Activated CD4-positive, alpha-beta T cell treated with anti-CD3 and anti-CD28 coated beads for 24 hours (primary cell): ENCODE results near the gene ZNF652.
"Not testable (repeated sequence)": the region's sequence is repeated elsewhere in the genome, so short reads cannot be mapped to it uniquely, and the experiment has no call there.

Source experiments
- DNase-seq, 2 donors: peaks; one replicate each; pipeline ENCODE4 v3.0.0-alpha.2; 2020; ENCODE audit warnings: low read depth in 2 of 2

Gene ZNF652

DNA sequence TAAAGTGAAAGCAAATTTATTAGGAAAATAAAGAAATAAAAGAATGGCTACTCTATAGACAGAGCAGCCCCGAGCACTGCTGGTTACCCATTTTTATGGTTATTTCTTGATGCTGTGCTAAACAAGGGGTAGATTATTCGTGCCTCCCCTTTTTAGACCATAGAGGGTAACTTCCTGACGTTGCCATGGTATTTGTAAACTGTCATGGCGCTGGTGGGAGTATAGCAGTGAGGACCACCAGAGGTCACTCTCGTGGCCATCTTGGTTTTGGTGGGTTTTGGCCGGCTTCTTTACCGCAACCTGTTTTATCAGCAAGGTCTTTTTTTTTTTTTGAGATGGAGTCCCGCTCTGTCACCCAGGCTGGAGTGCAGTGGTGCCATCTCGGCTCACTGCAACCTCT, 100.5 kb downstream of the ZNF652 start:
- DNase-seq, result not testable (repeated sequence)

DNA sequence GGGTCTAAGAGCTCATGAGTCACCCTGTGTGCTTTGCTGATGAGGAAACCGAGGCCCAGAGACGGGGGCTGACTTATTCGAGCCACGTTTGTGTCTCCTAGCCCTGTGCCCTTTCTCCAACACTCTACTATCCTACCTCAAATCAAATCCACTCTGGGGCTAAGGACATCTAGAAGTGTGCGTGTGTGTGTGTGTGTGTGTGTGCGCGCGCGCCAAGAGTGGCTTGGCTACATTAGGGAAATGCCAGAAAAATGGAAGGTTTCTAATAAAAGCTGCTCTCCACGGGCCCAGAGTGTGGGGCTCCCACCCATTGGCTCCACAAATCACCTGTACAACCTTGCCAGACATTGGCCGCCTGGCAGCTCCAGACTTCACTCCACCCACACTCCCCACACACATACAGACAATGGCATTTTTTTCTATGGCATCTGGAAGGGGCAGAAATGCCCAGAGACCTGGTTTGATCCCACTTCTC, 101.2 kb downstream of the ZNF652 start:
- DNase-seq, result peak in 1 of 2 donors; percentile 32

DNA sequence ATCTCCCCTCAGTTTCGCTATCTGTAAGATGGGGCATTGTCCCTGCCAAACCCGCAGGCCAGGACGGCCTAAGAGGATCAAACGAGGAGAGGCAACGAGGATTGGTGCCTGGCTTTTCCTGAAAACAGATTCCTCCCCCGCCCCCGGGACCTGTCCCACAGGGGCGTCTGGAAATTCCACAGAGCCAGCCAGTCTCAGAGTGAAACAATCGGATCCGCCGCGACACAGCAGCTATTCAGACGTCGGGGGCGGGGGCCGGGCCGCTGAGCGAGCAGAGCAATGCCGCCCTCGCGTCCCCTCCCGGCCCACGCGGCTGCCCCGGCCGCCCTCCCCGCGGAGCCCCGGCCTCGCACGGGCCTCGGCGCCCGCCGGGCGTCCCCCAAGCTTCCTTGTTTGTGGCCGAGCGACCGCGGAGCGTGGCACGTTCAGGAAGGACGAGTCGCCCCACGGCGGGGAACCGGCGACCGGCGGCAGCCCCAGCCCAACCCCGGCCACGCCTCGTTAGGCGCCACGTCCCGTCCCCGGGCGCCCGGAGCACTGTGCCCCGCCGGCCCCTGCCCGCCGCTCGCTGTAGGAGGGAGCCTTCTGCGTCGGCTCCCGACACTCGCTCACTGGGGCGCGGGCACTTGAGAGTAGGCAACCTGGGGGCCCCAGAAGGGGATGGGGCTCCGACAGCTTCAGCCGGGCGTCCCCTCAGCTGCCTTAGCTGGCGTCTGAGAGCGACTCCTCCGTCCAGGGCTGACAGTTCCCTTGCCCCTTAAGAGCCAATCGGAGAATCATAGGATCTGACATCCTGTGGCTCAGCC, 101.8 kb downstream of the ZNF652 start:
- DNase-seq, result peak; percentile 27 to 48

DNA sequence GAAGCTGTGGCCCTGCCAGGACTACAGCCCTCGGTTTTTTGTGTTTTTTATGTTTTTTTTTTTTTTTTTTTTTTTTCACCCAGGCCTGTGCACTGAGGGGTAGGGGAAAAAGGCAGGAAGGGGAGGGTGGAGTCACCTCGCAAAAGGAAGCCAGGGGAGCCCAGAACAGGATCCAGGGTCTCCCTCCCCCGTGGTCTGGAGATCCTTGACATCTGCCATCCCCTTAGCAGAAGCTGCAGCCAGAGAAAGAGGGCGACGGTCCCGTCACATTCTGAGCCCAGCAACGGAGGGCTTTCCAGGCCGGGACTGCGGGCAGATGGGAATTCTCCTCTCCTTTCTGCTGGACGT, 102.4 kb downstream of the ZNF652 start:
- DNase-seq, result no peak

DNA sequence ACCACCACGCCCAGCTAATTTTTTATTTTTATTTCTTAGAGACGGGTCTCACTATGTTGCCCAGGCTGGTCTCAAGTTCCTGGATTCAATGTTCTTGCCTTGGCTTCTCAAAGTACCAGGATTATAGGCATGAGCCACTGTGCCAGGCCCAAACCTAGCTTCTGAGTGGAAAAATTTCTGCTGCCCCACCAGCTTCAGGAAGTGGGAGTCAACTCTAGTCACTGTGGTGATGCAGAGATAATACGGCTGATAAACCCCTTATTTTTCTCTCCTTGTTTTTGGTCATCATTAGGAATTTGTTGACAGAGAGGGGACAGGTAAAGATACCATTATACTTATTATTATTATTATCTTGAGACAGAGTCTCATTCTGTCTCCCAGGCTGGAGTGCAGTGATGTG, 103.7 kb downstream of the ZNF652 start:
- DNase-seq, result no peak

DNA sequence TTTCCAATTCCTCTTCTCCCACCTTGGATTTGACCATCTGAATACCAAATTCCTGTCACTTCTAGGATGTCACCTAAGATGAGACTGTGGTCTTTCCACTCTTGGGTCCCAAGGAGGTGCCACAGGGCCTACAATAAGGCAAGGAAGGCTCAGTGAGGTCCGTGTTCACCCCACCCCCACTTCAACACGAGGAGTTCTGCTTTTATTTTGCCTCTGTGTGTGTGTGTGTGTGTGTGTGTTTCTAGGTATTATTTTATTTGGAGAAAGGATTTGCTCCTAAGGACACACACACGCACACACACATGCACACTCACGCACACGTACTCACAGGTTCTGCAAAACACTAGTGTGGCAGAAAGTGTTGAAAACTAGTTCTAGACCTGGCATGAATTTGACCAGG, 106.9 kb downstream of the ZNF652 start:
- no peak for DNase-seq

DNA sequence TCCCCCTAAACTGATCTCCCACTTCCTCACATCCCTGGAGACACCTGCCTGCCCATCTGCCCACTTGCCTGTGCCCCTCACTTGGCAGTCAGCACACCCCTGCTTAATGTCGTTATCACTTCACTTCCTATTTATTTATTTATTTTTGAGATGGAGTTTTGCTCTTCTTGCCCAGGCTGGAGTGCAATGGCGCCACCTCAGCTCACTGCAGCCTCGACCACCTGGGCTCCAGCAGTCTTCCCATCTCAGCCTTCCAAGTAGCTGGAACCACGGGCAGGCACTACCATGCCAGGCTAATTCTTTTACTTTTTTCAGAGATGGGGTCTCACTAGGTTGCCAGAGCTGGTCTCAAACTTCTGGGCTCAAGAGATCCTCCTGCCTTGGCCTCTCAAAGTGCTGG, 108.0 kb downstream of the ZNF652 start:
- no peak for DNase-seq

DNA sequence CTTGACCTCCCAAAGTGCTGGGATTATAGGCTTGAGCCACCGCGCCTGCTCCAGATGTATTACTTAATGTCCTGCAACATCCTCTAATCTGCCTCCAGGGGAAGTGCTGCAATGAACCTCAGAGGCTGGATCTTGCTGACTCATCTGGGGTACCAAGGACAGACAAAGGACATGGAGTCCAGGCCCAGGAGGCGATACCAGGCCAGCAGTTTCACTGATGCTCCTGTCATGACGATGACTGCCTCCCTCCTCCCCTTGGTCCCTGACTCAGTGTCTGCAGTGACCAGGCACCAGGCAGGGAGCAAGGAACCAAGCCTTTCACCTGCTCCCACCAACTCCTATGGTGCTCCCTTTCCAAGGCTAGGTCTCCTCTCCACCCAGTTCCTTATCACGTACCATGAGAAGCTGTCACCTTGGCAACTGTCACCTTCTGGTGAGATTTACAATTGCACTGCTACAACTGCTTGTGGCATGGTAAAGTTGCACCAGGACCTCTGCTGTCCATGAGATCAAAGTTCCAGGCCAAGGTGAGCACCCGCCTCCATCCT, 109.8 kb downstream of the ZNF652 start:
- no peak for DNase-seq

DNA sequence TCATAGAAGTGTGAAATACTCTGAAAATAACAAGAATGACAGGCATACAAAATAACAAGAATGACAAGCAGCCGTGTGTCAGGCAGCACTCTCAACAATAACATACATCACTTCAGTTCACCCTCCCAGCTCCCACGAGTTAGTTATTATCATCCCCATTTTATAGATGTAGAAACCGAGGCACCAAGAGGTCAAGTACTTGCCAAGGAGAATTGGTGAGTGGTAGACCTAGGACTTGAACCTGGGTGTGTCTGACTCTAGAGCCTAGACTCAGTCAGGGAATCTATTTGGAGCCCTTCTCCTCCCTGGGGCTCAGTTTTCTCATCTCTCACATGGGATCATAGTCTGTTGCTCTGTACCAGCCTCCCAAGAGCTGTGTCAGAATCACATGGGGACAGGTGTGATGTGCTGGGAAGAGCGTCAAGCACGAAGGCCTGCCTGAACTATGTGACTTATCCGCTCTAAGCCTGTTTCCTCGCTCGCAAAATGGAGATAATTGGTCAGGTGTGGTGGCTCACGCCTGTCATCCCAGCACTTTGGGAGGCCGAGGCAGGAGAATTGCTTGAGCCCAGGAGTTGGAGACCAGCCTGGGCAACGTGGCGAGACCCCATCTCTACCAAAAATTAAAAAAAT, 112.0 kb downstream of the ZNF652 start:
- no peak for DNase-seq

DNA sequence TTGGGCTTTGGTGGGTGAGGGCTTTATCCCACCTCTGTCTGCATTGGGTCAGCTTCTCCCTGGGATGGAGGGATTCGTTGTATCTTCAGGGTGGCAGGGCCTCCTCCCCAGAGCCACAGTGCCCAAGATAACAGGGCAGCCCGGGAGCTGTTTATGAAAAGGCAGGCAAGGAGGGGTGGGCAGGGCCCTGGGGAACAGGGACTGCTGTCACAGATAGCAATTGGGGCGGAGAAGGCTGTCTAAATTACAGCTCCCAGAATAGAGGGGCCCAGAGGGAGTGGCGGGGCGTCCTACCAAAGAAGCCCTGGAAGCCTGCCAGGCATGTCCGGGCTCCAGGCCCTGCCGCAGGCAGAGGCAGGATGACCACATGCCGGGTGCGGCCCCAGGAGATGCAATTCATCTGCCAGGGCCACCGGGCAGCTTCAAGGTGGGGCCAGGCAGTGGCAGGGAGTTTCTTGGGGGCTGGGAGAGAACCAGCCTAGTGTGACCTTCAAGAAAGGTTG, 112.7 kb downstream of the ZNF652 start:
- no peak for DNase-seq

DNA sequence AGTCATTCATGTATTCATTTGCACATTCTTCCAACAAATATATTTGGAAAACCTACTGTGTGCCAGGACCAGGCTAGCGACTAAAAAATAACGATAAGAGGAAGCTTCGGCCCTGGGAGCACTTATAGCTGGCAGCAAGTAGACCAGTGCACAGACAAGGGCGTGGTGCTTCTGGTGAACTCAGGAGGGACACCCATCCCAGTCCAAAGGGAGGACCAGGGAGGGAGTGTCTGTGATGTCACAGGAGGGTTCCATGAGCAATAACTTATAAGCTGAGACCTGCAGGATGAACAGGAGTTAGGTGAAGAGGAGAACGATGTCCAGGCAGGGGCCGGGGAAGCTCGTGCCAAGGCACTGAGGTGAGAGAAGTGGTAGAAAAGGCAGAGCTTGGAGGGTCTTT, 114.1 kb downstream of the ZNF652 start:
- DNase-seq, result no peak

DNA sequence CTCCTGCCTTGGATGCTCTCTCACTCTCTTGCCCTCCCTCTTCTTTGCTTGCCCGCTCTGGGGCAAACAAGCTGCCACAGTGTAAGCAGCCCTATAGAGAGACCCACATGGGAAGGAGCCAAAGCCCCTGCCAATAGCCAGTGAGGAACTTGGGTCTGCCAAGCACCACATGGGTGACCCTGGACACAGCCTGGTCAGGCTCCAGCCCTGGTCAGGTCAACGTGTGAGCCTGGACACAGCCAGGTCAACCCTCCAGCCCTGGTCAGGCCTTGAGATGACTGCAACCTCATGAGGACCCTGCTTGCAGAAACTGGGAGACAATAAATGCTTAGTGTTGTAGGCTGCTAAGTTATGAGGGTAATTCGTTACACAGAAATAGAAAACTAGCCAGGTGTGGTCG, 117.2 kb downstream of the ZNF652 start:
- no peak for DNase-seq
